NOMO-1 treated with dmso at 0.1 percent for 144 hours (cell line): ENCODE measurements around the gene APBB1IP.
A peak's percentile ranks its signal among the peaks of the same experiment; 100 is the strongest.
"Not testable (repeated sequence)": the region's sequence is repeated elsewhere in the genome, so short reads cannot be mapped to it uniquely, and the experiment has no call there.

Source experiments
- DNase-seq: peaks from one replicate; lab custom pipeline; 2025; ENCODE audit not compliant: unreplicated experiment; lab: John Stamatoyannopoulos, UW

Gene APBB1IP

GRCh38 chr10:26550774-26551526 lies 112.8 kb downstream of the APBB1IP start:
- DNase-seq: no peak

- DNase-seq: no peak
These were observed 116.1 kb downstream of the APBB1IP start for GRCh38 chr10:26554246-26554645.

GRCh38 chr10:26555719-26556368 lies 117.7 kb downstream of the APBB1IP start:
- peak; percentile 80 for DNase-seq

- no peak for DNase-seq
These were observed 118.9 kb downstream of the APBB1IP start for GRCh38 chr10:26556748-26557640.

- DNase-seq: no peak
These were observed 119.5 kb downstream of the APBB1IP start for GRCh38 chr10:26557641-26558014.

GRCh38 chr10:26566525-26567350 lies 128.6 kb downstream of the APBB1IP start:
- DNase-seq: no peak

GRCh38 chr10:26567351-26567721 lies 129.2 kb downstream of the APBB1IP start:
- DNase-seq: no peak

GRCh38 chr10:26571655-26572054 lies 133.5 kb downstream of the APBB1IP start:
- DNase-seq: no peak

- DNase-seq: no peak
These were observed 135.5 kb downstream of the APBB1IP start for GRCh38 chr10:26573674-26574073.

- DNase-seq: peak; percentile 36
These were observed 136.6 kb downstream of the APBB1IP start for GRCh38 chr10:26574783-26575182.

- DNase-seq: not testable (repeated sequence)
These were observed 140.2 kb downstream of the APBB1IP start for GRCh38 chr10:26578371-26578770.

GRCh38 chr10:26579256-26580063 lies 141.3 kb downstream of the APBB1IP start:
- no peak for DNase-seq

- no peak for DNase-seq
These were observed 148.1 kb downstream of the APBB1IP start for GRCh38 chr10:26586211-26586610.

- DNase-seq: no peak
These were observed 150.5 kb downstream of the APBB1IP start for GRCh38 chr10:26588611-26589010.

GRCh38 chr10:26589813-26590212 lies 151.7 kb downstream of the APBB1IP start:
- DNase-seq: not testable (repeated sequence)

- no peak for DNase-seq
These were observed 155.8 kb downstream of the APBB1IP start for GRCh38 chr10:26593896-26594295.

GRCh38 chr10:26603283-26603682 lies 165.1 kb downstream of the APBB1IP start:
- not testable (repeated sequence) for DNase-seq

GRCh38 chr10:26604320-26605093 lies 166.4 kb downstream of the APBB1IP start:
- not testable (repeated sequence) for DNase-seq

- DNase-seq: not testable (repeated sequence)
These were observed 168.3 kb downstream of the APBB1IP start for GRCh38 chr10:26606389-26606877.
